Measurements from ENCODE around the gene ZDHHC11B. TPM values are rescaled to one million over a fixed set of nuclear protein-coding genes. Genes with fewer than 3 reads are reported as not detected.
A peak's percentile ranks its signal among the peaks of the same experiment; 100 is the strongest.
"Not testable (repeated sequence)": the region's sequence is repeated elsewhere in the genome, so short reads cannot be mapped to it uniquely, and the experiment has no call there.

Gene ZDHHC11B
- total RNA-seq, 1 donor from 2014 or later = 2.7 TPM

DNA sequence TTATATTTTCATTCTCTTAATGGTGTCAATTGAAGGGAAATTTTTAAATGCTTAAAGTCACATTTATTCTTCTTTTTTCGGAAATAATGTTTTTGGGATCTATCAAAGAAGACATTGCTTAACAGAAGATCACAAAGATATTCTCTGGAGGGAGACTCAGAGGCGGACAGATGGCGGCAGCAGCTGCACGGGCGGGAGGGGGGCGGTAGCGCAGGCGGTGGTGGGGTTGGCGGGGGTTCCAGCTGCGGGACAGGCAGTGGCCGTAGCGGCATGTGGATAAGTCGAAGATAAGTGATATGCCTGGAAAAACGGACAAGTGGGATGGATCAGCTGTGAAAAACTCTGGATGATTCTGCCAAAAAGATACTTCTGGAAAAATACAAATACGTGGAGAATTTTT lies 31.6 kb upstream of the ZDHHC11B start:
- Histone ChIP-seq H3K4me3 (no peak overlapping the region), H3K27me3 (no peaks in the 10 kb centered on the region), H3K9me3 (peaks cover 7% of the 10 kb centered on the region), H3K4me1 (no peaks in the 10 kb centered on the region), H3K27ac (no peak overlapping the region), H3K36me3 (no peaks in the 10 kb centered on the region)
- TF ChIP-seq POLR2AphosphoS5 (IDR thresholded peaks at IDR 0.05; ENCODE audit: insufficient read depth in 1 of 2, low read depth in 1 of 2) (no peak), POLR2A (IDR thresholded peaks at IDR 0.05) (no peak)
- TF ChIP-seq, protein P1, sequence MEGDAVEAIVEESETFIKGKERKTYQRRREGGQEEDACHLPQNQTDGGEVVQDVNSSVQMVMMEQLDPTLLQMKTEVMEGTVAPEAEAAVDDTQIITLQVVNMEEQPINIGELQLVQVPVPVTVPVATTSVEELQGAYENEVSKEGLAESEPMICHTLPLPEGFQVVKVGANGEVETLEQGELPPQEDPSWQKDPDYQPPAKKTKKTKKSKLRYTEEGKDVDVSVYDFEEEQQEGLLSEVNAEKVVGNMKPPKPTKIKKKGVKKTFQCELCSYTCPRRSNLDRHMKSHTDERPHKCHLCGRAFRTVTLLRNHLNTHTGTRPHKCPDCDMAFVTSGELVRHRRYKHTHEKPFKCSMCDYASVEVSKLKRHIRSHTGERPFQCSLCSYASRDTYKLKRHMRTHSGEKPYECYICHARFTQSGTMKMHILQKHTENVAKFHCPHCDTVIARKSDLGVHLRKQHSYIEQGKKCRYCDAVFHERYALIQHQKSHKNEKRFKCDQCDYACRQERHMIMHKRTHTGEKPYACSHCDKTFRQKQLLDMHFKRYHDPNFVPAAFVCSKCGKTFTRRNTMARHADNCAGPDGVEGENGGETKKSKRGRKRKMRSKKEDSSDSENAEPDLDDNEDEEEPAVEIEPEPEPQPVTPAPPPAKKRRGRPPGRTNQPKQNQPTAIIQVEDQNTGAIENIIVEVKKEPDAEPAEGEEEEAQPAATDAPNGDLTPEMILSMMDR (IDR thresholded peaks at IDR 0.05) = no peak
- no peak for DNase-seq (ENCODE audit: extremely low spot score in 2 of 2)
- intact Hi-C loops (cut with DNase I) = no loop called here

DNA sequence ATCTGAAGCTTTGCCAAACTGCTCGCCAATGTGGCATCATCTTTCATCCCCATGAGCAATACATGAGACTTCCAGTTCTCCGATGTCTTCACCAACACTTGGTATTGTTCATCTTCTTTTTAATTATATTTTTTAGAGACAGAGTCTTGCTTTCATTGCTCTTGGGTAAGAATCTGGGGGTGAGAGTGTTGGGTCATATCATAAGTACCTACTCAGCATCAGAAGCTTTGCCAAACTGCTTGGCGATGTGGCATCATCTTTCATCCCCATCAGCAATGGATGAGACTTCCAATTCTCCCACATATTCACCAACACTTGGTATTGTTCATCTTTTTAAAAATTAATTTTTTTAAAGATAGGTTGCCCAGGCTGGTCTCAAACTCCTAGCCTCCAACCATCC lies 30.9 kb upstream of the ZDHHC11B start:
- no peak for TF ChIP-seq POLR2A (IDR thresholded peaks at IDR 0.05)
- no peak for TF ChIP-seq POLR2AphosphoS5 (IDR thresholded peaks at IDR 0.05; ENCODE audit: insufficient read depth in 1 of 2, low read depth in 1 of 2)
- TF ChIP-seq, protein P1 (IDR thresholded peaks at IDR 0.05) = no peak
- peaks cover 7% of the 10 kb centered on the region for H3K9me3 ChIP-seq
- no peak overlapping the region for H3K27ac ChIP-seq
- no peaks in the 10 kb centered on the region for H3K27me3 ChIP-seq
- intact Hi-C loops (cut with DNase I) = no loop called here
- H3K4me3 ChIP-seq = no peak overlapping the region
- H3K36me3 ChIP-seq = no peaks in the 10 kb centered on the region
- H3K4me1 ChIP-seq = no peaks in the 10 kb centered on the region
- DNase-seq (ENCODE audit: extremely low spot score in 2 of 2) = no peak

DNA sequence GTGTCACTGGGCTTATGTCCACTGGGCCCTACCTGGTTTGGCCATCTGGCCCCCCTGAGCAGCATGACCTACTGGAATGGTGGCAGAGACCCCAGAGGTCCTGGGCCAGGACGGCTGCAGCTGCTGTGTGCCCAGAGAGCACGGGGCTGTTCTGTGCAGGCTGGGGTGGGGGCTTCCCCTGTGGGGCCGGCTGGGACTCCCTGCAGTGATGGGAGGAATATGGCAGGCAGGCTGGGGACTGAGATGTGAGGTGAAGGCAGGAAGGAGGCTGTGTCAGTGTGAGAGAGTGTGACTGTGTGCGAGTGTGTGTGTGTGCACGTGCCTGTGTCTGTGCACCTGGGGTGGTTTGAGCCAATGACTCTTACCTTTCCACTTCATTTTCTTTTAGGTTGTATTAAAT lies 29.0 kb upstream of the ZDHHC11B start:
- H3K9me3 ChIP-seq; intact Hi-C loops (cut with DNase I); H3K36me3 ChIP-seq; H3K27me3 ChIP-seq; DNase-seq (ENCODE audit: extremely low spot score in 2 of 2); H3K4me3 ChIP-seq; H3K4me1 ChIP-seq; H3K27ac ChIP-seq: not testable (repeated sequence)

DNA sequence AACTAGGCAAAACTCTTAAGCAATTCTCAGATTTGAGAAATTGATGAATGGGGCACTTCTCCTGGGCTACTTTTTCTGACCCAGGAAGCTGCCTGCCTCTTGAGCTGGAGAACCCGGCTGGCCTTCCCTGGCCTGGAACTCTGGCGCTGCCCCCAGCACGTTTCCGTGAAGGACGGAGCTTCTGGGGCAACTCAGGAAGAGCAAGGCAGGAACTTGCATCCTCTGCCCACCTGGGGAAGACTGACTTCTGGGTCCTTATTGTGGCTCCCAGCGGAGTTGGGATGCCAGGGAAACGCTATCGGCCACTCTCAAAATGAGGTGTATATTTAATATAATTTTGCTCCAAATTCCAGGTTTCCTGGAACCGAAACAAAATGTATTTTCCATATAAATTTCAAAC lies 26.9 kb upstream of the ZDHHC11B start:
- intact Hi-C loops (cut with DNase I) = not testable (repeated sequence)

DNA sequence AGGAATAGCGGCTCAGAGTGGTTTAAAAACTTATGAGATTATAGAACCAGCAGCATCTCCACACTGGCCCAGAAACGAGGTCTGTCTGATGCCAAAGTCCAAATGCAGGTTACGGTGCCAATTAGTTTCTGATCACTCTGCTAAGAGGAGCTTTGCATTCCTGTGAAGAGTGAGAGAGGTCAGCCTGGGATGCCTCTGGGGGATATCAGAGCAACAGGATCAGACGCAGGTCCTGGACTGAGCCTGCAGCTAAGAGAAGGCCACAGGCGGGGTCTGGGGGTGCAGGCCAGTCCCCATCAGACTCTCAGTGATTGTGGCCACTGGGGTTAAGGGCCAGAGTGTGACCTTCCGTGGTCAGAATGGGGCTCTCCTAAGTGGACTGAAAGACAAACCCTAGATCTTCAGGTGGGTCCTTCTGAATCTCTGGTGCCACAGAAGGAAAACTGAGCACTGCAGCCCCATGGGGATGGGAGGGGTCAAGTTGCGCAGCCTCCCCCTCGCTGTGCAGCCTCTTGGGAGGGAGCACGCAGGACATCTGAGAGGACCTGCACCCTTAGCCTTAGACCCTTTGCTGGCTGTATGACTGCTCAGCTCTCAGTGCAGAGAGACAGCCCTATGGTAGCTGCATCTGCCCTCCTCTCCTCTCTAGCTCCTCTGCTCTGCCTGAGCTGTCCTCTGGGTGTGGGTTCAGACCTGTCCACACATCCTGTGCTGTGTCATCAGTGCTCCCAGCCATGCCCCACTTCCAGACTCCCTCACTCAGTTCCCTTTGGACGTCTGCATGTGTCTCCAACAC lies 23.4 kb upstream of the ZDHHC11B start:
- H3K9me3 ChIP-seq; H3K36me3 ChIP-seq; intact Hi-C loops (cut with DNase I); H3K4me3 ChIP-seq; H3K4me1 ChIP-seq; H3K27ac ChIP-seq; DNase-seq (ENCODE audit: extremely low spot score in 2 of 2); H3K27me3 ChIP-seq: not testable (repeated sequence)

More for the DNA sequence above, 26.9 kb upstream of the ZDHHC11B start:
- H3K27me3 ChIP-seq; H3K9me3 ChIP-seq; H3K4me3 ChIP-seq; DNase-seq (ENCODE audit: extremely low spot score in 2 of 2); H3K4me1 ChIP-seq; H3K27ac ChIP-seq; H3K36me3 ChIP-seq: not testable (repeated sequence)

DNA sequence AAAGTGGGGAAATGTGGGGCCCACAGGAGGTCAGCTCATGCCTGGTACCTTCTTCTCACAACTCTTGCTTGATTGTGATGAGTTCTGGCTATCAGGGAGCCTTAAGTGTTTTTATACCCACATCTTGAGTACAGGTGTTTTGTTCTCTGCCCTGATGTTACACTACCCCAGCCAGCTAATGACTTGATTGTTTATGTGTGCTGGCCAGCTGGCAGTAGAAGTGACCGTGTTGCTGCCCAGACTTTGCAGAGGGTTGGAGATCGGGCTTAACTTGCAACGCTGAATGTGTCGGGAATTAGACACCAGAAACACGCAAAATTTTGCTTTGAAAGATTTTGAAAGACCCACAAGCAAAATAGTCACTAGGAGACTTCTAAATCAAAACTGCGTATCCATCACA lies 16.9 kb upstream of the ZDHHC11B start:
- no peak for DNase-seq (ENCODE audit: extremely low spot score in 2 of 2)
- no peak overlapping the region for H3K27ac ChIP-seq
- TF ChIP-seq, protein P1 (IDR thresholded peaks at IDR 0.05) = no peak
- no peak for TF ChIP-seq POLR2AphosphoS5 (IDR thresholded peaks at IDR 0.05; ENCODE audit: insufficient read depth in 1 of 2, low read depth in 1 of 2)
- no peak for TF ChIP-seq POLR2A (IDR thresholded peaks at IDR 0.05)
- no peaks in the 10 kb centered on the region for H3K4me1 ChIP-seq
- no peaks in the 10 kb centered on the region for H3K36me3 ChIP-seq
- intact Hi-C loops (cut with DNase I) = no loop called here
- no peaks in the 10 kb centered on the region for H3K27me3 ChIP-seq
- H3K4me3 ChIP-seq = no peak overlapping the region
- H3K9me3 ChIP-seq = no peaks in the 10 kb centered on the region

DNA sequence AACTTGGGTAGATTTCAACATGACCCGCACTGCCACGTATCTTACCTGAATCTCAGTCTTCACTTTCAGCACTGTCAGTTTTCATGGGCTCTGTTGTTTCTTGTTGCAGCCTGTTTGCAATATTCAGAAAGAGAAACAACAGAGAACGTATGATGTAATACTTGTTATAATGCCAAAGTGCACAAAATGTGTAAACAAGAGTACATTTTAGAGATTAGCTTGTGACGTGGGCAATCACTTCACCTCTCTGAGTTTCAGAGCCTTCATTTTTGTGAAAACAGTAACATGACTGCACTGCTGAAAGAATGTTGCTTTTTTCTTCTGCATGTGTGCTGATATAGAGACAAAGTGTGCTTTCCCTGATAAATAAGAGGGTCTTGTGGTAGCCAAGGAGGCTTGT lies 16.5 kb upstream of the ZDHHC11B start:
- DNase-seq (ENCODE audit: extremely low spot score in 2 of 2); H3K36me3 ChIP-seq; H3K4me1 ChIP-seq; H3K9me3 ChIP-seq; H3K27ac ChIP-seq; H3K27me3 ChIP-seq; H3K4me3 ChIP-seq; intact Hi-C loops (cut with DNase I): not testable (repeated sequence)

DNA sequence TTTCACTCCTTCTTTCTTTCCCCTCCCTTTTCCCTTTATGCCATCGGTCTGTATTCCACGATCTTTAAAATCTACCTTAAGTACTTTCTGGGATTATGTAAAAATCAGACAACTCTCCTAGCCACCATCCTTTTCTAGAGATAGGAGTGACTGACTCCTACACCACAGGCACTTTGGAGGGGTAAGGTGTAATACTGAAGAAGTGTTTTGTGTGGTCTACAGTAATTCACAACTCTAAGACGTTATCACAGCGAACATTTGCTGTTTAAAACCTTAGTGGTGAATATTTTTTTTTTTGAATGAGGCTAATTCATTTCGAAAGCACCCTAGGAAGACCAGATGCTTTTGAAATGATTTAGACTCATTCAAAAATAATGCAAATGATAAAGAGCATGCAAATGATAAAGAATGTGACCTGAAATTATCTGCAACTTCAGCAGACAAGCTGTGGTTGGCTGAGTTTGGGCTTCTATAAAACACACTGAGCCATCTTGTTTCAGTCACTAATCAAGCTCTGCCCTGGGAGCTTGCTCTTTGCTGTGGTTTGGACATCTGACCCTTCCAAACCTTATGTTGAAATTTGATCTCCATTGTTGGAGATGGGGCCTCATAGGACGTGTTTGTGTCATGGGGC lies 14.1 kb upstream of the ZDHHC11B start:
- H3K27ac ChIP-seq; intact Hi-C loops (cut with DNase I); H3K4me3 ChIP-seq; H3K4me1 ChIP-seq; H3K9me3 ChIP-seq; H3K36me3 ChIP-seq; H3K27me3 ChIP-seq; DNase-seq (ENCODE audit: extremely low spot score in 2 of 2): not testable (repeated sequence)

DNA sequence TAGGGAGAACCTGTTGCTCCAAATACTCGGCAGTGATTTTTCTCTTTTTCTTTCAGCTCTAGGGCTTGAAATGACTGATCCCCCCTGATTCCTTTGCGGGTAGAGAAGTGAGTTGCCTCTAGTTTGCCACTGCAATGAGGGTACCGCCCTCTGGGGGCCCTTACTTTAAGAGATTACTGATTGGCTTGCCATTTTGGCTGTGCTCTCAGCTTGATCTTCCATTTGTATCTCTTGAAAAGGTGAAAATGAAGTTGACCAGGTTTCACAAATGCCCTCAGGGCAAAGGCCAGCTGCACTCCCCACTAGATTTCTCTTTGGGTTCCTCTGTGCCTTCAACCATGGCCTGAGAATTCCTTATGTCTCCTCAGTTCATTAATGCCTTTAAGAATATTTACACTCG lies 13.5 kb upstream of the ZDHHC11B start:
- H3K27ac ChIP-seq; DNase-seq (ENCODE audit: extremely low spot score in 2 of 2); intact Hi-C loops (cut with DNase I); H3K4me3 ChIP-seq; H3K36me3 ChIP-seq; H3K9me3 ChIP-seq; H3K27me3 ChIP-seq; H3K4me1 ChIP-seq: not testable (repeated sequence)

DNA sequence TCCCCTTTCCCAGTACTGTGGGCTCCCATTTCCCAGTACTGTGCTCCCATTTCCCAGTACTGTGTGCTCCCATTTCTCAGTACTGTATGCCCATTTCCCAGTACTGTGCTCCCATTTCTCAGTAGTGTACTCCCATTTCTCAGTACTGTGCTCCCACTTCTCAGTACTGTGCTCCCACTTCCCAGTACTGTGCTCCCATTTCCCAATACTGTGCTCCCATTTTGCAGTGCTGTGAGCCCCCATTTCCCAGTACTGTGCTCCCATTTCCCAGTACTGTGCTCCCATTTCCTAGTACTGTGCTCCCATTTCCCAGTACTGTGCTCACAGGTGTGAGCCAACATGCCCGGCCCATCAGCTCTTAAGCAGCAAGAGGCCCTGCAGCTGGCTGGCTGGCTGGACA lies 11.3 kb upstream of the ZDHHC11B start:
- H3K4me1 ChIP-seq; H3K4me3 ChIP-seq; H3K9me3 ChIP-seq; H3K27ac ChIP-seq; H3K27me3 ChIP-seq; H3K36me3 ChIP-seq; intact Hi-C loops (cut with DNase I): not testable (repeated sequence)
- DNase-seq (ENCODE audit: extremely low spot score in 2 of 2) = peak in 1 of 2 donors; percentile 70
